ENCODE data around the gene LRG1. TPM values are rescaled to one million over a fixed set of nuclear protein-coding genes. Genes with fewer than 3 reads are reported as not detected.

Gene LRG1
- total and polyA plus RNA-seq, 2 of the 13 experiments (the other 11 are each of a cell fraction or from before 2014, with no cell fraction given), result 12.0 to 39.3 TPM

DNA sequence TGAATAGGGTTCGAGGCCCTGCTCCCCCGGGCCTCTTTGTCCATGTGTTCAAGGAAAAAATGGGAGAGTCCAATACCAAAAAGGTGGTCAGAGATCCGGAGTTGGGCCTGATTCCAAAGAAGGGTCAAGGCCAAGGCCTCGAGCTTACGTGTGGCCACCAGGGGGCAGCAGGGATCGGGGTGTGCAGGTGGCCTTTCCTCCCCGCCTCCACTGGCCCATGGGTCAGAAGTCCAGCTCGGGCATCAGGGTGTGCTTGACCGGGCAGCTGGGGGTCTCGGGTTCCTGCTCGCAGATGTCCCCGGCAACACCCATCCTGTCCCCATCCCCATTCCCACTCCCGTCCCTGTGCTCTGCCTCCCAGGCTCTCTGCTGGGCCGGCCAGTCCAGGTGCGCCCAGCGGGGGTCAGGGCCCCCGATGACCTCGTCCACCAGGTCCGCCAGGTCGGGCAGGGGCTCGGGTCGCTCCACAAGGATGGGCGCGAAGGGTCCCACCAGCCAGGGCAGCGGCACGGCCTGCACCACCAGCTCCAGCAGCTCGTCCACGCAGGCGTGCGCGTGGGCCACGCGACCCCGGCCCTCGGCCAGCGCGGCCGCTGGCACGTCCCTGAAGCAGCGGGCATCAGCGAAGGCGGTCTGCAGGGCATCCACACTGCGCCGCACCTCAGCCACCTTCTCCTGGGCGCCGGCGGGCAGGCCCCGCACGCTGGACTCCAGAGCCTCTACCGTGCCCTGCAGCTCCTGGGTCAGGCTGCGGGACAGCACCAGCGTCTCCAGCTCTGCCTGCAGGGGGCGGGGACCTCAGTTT lies 16.3 kb downstream of the LRG1 start (continued):
- TF ChIP-seq ZBTB38 (CRISPR knock-in tag; IDR thresholded peaks at IDR 0.05), result peak; percentile 55; the same call in 1 of the 2 replicates
- TF ChIP-seq, protein P1, sequence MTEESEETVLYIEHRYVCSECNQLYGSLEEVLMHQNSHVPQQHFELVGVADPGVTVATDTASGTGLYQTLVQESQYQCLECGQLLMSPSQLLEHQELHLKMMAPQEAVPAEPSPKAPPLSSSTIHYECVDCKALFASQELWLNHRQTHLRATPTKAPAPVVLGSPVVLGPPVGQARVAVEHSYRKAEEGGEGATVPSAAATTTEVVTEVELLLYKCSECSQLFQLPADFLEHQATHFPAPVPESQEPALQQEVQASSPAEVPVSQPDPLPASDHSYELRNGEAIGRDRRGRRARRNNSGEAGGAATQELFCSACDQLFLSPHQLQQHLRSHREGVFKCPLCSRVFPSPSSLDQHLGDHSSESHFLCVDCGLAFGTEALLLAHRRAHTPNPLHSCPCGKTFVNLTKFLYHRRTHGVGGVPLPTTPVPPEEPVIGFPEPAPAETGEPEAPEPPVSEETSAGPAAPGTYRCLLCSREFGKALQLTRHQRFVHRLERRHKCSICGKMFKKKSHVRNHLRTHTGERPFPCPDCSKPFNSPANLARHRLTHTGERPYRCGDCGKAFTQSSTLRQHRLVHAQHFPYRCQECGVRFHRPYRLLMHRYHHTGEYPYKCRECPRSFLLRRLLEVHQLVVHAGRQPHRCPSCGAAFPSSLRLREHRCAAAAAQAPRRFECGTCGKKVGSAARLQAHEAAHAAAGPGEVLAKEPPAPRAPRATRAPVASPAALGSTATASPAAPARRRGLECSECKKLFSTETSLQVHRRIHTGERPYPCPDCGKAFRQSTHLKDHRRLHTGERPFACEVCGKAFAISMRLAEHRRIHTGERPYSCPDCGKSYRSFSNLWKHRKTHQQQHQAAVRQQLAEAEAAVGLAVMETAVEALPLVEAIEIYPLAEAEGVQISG (CRISPR knock-in tag; IDR thresholded peaks at IDR 0.05), result peak; percentile 76
- TF ChIP-seq THYN1 (CRISPR knock-in tag; IDR thresholded peaks at IDR 0.05; ENCODE audit: borderline replicate concordance, low read depth), result no peak
- no peak for TF ChIP-seq MAFF (IDR thresholded peaks at IDR 0.05; ENCODE audit: low read depth, low read length)
- TF ChIP-seq EP300 (IDR thresholded peaks at IDR 0.05; ENCODE audit: low read depth in 2 of 2, low read length in 2 of 2), result peak in 1 of 2 experiments; percentile 47; a peak in 2 of 4 replicates
- no peak for TF ChIP-seq EP300 (CRISPR knock-in tag; IDR thresholded peaks at IDR 0.05; ENCODE audit: borderline replicate concordance)
- TF ChIP-seq ZNF816 (CRISPR knock-in tag; IDR thresholded peaks at IDR 0.05; ENCODE audit: borderline replicate concordance), result no peak
- peak; percentile 49; the same call in 1 of the 2 replicates for TF ChIP-seq ZNF3 (CRISPR knock-in tag; IDR thresholded peaks at IDR 0.05)
- 0 out of 2 replicates have a peak, but pooled peaks have one; percentile 52 for TF ChIP-seq ZNF160 (CRISPR knock-in tag; IDR thresholded peaks at IDR 0.05)
- no peak for TF ChIP-seq KLF13 (CRISPR knock-in tag; IDR thresholded peaks at IDR 0.05)
- TF ChIP-seq HOXA3 (CRISPR knock-in tag; IDR thresholded peaks at IDR 0.05), result peak; percentile 85
- TF ChIP-seq NR2F6 (IDR thresholded peaks at IDR 0.05), result peak; percentile 99
- TF ChIP-seq NR2F6 (CRISPR knock-in tag; IDR thresholded peaks at IDR 0.05), result peak; percentile 100
- TF ChIP-seq EEA1 (CRISPR knock-in tag; IDR thresholded peaks at IDR 0.05; ENCODE audit: borderline replicate concordance), result 0 out of 2 replicates have a peak, but pooled peaks have one; percentile 55
- TF ChIP-seq, protein P2, sequence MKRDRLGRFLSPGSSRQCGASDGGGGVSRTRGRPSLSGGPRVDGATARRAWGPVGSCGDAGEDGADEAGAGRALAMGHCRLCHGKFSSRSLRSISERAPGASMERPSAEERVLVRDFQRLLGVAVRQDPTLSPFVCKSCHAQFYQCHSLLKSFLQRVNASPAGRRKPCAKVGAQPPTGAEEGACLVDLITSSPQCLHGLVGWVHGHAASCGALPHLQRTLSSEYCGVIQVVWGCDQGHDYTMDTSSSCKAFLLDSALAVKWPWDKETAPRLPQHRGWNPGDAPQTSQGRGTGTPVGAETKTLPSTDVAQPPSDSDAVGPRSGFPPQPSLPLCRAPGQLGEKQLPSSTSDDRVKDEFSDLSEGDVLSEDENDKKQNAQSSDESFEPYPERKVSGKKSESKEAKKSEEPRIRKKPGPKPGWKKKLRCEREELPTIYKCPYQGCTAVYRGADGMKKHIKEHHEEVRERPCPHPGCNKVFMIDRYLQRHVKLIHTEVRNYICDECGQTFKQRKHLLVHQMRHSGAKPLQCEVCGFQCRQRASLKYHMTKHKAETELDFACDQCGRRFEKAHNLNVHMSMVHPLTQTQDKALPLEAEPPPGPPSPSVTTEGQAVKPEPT (CRISPR knock-in tag; IDR thresholded peaks at IDR 0.05; ENCODE audit: low read depth), result no peak
- TF ChIP-seq RXRB (CRISPR knock-in tag; IDR thresholded peaks at IDR 0.05; ENCODE audit: borderline replicate concordance), result peak; percentile 89
- peak; percentile 48; the same call in 1 of the 2 replicates for TF ChIP-seq HDAC1 (CRISPR knock-in tag; IDR thresholded peaks at IDR 0.05)
- TF ChIP-seq, protein P3, sequence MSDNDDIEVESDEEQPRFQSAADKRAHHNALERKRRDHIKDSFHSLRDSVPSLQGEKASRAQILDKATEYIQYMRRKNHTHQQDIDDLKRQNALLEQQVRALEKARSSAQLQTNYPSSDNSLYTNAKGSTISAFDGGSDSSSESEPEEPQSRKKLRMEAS (IDR thresholded peaks at IDR 0.05), result 0 out of 2 replicates have a peak, but pooled peaks have one; percentile 42
- TF ChIP-seq YEATS4 (CRISPR knock-in tag; IDR thresholded peaks at IDR 0.05; ENCODE audit: borderline replicate concordance), result peak; percentile 30; the same call in 1 of the 2 replicates
- no peak for TF ChIP-seq MBNL3 (CRISPR knock-in tag; conservative IDR thresholded peaks at IDR 0.05)
- TF ChIP-seq HDAC2 (CRISPR knock-in tag; IDR thresholded peaks at IDR 0.05), result peak; percentile 48
- TF ChIP-seq TBP (CRISPR knock-in tag; IDR thresholded peaks at IDR 0.05), result no peak
- 0 out of 2 replicates have a peak, but pooled peaks have one; percentile 45 for TF ChIP-seq BHLHE40 (IDR thresholded peaks at IDR 0.05; ENCODE audit: low read length)
- TF ChIP-seq KDM2A (CRISPR knock-in tag; IDR thresholded peaks at IDR 0.05; ENCODE audit: borderline replicate concordance, low read depth), result peak; percentile 57; the same call in 1 of the 2 replicates
- no peak for TF ChIP-seq WIZ (CRISPR knock-in tag; IDR thresholded peaks at IDR 0.05)
- TF ChIP-seq ZMYM2 (CRISPR knock-in tag; IDR thresholded peaks at IDR 0.05), result peak; percentile 71
- TF ChIP-seq ZNF331 (CRISPR knock-in tag; IDR thresholded peaks at IDR 0.05), result peak; percentile 70
- TF ChIP-seq RCOR2 (CRISPR knock-in tag; IDR thresholded peaks at IDR 0.05), result 0 out of 2 replicates have a peak, but pooled peaks have one; percentile 19
